Jurkat, Clone E6-1 (cell line): ENCODE data around the gene NDUFA11.
"Not testable (repeated sequence)": the region's sequence is repeated elsewhere in the genome, so short reads cannot be mapped to it uniquely, and the experiment has no call there.

Experiments used
- DNase-seq: peaks from one replicate; pipeline ENCODE4 v3.0.0-alpha.2; 2011; ENCODE audit warnings: low read depth, low spot score
- H3K4me3 ChIP-seq: 2 replicates; pipeline ENCODE4 v1.5.1; 2011; ENCODE audit warnings: mild to moderate bottlenecking, low read length, control low read depth, moderate library complexity

The NDUFA11 gene

GRCh38 chr19:5893907-5894703 lies 9.5 kb downstream of the NDUFA11 start:
- no peak overlapping the region for H3K4me3 ChIP-seq
- no peak for DNase-seq

GRCh38 chr19:5893296-5893903 lies 10.2 kb downstream of the NDUFA11 start:
- DNase-seq: no peak
- H3K4me3 ChIP-seq: no peak overlapping the region

- no peak overlapping the region for H3K4me3 ChIP-seq
- no peak for DNase-seq
Observed at GRCh38 chr19:5892772-5893275, 10.8 kb downstream of the NDUFA11 start.

- no peak overlapping the region for H3K4me3 ChIP-seq
- no peak for DNase-seq
Observed at GRCh38 chr19:5891938-5892771, 11.4 kb downstream of the NDUFA11 start.

- H3K4me3 ChIP-seq: no peak overlapping the region
- DNase-seq: no peak
Observed at GRCh38 chr19:5891572-5891937, 12.0 kb downstream of the NDUFA11 start.

GRCh38 chr19:5890099-5890498 lies 13.5 kb downstream of the NDUFA11 start:
- DNase-seq: no peak

GRCh38 chr19:5889288-5889971 lies 14.2 kb downstream of the NDUFA11 start:
- no peak for DNase-seq
- H3K4me3 ChIP-seq: no peak overlapping the region

More at GRCh38 chr19:5890099-5890498, 13.5 kb downstream of the NDUFA11 start:
- no peak overlapping the region for H3K4me3 ChIP-seq

- H3K4me3 ChIP-seq, DNase-seq: not testable (repeated sequence)
Observed at GRCh38 chr19:5884065-5884811, 19.4 kb downstream of the NDUFA11 start.

GRCh38 chr19:5883157-5883873 lies 20.3 kb downstream of the NDUFA11 start:
- H3K4me3 ChIP-seq, DNase-seq: not testable (repeated sequence)

- H3K4me3 ChIP-seq: no peak overlapping the region
- DNase-seq: no peak
Observed at GRCh38 chr19:5882421-5882968, 21.1 kb downstream of the NDUFA11 start.

- no peak for DNase-seq
- H3K4me3 ChIP-seq: no peak overlapping the region
Observed at GRCh38 chr19:5881543-5882299, 21.9 kb downstream of the NDUFA11 start.

GRCh38 chr19:5880604-5881078 lies 22.9 kb downstream of the NDUFA11 start:
- DNase-seq: no peak
- no peak overlapping the region for H3K4me3 ChIP-seq

- no peak for DNase-seq
- H3K4me3 ChIP-seq: no peak overlapping the region
Observed at GRCh38 chr19:5880196-5880595, 23.4 kb downstream of the NDUFA11 start.

- no peak for DNase-seq
- H3K4me3 ChIP-seq: no peak overlapping the region
Observed at GRCh38 chr19:5877882-5878281, 25.7 kb downstream of the NDUFA11 start.

GRCh38 chr19:5877427-5877826 lies 26.2 kb downstream of the NDUFA11 start:
- no peak overlapping the region for H3K4me3 ChIP-seq
- DNase-seq: no peak

GRCh38 chr19:5874496-5874895 lies 29.1 kb downstream of the NDUFA11 start:
- H3K4me3 ChIP-seq, DNase-seq: not testable (repeated sequence)
